ENCODE data around the gene MZT2B.
"Not testable (repeated sequence)": the region's sequence is repeated elsewhere in the genome, so short reads cannot be mapped to it uniquely, and the experiment has no call there.

Gene MZT2B, protein sequence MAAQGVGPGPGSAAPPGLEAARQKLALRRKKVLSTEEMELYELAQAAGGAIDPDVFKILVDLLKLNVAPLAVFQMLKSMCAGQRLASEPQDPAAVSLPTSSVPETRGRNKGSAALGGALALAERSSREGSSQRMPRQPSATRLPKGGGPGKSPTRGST

DNA sequence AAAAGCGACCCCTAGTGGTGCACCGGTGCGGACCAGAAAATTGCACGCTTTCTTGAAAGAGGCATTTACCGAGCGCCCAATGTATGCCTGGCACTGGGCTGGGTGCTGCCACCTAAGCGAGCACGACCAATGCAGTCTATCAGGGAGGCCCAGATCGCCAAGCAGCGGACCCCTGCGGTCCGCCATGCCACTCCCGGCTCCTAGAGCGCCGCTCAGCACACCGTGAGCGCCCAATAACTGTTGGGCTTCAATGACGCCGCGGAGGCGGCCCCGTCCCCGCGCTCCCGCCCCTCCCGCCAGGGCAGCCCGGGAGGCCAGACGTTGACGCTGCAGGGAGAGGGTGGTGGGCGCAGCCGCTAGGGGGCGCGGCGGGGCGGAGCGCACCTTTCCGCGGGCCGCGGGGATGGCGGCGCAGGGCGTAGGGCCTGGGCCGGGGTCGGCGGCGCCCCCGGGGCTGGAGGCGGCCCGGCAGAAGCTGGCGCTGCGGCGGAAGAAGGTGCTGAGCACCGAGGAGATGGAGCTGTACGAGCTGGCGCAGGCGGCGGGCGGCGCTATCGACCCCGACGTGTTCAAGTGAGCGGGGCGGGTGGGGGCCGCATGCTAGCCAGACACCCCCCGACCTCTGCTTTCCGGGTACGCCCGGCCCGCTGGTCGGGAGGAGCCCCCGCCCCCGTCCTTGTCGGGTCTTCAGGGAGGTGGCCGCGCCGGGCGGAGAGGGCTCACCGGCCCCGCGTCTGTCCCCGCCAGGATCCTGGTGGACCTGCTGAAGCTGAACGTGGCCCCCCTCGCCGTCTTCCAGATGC lies at the start of gene MZT2B:
MZT2B (plus strand) TSS at position 383 of the 803 bp plus-strand sequence; CDS start at position 404, 21 bp downstream.
- DNase-seq, result peak; percentile 71 to 87 (median 81)

GRCh38 chr2:130135692-130136541 lies 46.1 kb upstream of the MZT2B start:
- no peak for DNase-seq

DNA sequence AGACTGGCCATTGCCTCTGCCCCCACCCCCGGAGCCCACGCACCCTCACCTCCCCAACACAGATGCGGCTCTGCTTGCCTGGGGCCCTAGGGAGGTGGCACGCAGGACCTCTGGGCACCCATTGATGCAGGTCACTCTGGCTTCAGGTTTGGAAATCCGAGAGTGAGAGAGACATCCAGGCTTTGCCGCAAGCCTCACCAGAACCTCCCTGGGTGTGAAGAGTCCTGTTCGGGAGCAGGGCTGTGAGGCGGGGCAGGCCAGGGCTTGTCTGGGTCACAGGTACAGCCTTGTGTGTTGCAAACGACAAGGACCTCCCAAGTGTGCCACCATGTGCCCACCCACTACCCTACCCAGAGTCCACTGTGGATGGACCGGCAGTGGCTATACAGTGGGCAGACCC lies 45.5 kb upstream of the MZT2B start:
- not testable (repeated sequence) for DNase-seq

GRCh38 chr2:130137118-130137517 lies 44.9 kb upstream of the MZT2B start:
- DNase-seq, result not testable (repeated sequence)

- DNase-seq, result not testable (repeated sequence)
Measured at GRCh38 chr2:130138326-130138725, 43.7 kb upstream of the MZT2B start.

- DNase-seq, result not testable (repeated sequence)
Measured at GRCh38 chr2:130138841-130139251, 43.2 kb upstream of the MZT2B start.

- not testable (repeated sequence) for DNase-seq
Measured at GRCh38 chr2:130139331-130140280, 42.5 kb upstream of the MZT2B start.

DNA sequence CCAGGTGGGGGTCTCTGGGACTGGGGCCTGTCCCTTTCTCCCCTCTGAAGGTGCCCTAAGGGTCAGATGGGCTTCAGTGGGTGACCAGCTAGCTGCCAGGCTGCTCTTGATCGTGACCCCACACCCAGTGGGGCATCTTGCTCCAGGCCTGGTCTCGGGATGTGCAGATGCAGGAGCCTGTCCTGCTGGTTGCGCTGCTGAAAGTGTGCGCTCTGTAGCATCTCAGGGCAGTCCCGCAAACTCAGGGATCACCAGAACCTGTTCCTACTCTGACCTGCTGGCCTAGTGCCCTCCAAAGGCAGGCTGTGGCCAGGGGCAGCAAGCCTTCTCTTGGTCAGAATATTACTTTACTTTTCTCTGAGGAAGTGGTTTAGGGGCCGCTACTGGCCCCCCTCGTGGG lies 41.5 kb upstream of the MZT2B start:
- not testable (repeated sequence) for DNase-seq

DNA sequence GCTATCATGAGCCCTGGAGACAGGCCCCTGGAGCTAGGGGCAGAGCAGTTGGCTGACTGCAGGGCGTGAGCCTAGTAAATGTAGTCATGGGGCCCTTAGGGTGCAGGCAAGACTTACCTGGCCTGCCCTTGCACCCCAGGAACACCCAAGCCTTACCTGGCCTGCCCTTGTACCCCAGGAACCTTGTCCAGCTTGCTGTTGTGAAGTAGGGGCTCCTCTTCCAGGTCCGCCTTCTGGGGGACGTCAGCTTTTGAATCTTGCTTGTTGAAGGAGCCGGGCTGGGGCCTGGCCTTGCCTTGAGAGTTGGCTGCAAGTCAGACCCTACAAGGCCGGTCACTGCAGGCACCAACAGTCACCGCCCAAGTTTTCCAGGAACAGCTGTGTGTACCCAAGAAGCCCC lies 41.1 kb upstream of the MZT2B start:
- not testable (repeated sequence) for DNase-seq

DNA sequence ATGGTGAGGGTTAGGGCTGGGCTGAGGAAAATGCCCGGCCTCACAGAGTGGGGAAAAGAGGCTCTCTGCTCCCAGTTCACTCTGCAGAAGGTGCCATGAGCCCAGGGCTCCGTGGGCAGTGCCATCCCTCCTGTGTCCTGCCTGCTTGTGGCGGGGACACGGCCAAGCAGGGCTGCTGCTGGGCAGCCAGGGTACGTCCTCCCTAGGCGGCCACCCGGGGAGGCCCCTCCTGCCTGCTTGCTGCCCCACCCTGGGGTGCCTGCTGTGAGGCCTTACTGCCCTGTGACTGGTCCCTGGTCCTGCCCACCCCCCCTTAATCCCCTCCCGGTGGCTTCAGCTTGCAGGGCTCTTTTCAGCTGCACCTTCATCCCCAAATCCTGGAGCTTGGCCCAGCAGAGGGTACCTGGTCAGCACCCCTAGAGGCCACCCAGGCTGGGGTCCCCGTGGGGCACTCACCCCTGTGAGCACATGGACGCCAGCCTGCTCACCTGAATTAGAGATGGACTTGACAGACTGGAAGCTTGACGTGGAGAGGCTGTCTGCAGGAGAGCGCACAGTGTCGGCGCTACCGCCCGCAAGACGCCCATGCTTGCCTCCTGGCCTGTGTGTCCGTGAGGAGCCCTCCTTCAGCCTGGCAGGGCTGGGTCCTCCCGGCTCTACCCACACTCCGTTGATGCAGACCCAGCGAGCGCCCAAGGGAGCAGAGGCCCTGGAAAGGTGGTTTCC lies 40.3 kb upstream of the MZT2B start:
- not testable (repeated sequence) for DNase-seq

GRCh38 chr2:130142396-130143265 lies 39.4 kb upstream of the MZT2B start:
- not testable (repeated sequence) for DNase-seq

DNA sequence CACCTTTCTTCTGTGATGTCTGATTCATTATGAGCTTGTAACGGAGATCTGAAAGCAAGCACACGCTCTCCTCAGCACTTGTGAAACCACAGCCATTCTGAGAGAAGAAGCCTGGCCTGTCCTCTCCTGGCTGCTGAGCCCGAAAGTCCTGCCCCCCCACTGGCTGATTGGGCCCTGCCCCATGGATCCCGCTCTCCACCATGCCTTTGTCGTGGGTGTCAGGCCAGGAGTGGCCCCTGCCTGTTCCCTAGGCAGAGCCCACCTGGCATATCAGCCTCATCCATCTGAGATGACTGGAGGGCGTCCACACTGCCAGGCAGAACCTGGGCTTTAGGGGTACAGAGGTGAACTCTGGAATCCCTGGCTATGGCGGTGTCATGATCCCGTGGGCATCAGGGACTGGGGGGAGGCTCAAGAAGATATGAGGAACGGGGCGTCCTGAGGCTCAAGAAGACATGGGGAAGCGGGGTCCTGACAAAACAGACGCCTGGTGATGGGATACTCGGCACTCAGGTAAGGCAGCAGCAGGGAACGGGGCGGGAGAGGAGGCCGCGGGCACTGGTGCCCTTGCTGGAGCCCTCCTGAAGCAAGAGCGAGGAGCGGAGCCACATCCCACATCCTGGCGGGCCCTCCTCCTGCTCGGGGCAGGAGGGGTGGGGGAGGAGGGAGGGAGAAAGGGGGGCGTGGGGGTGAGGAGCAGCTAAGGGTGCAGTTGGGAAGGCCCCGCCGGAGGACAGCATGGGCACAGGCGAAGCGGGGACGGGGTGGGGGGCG lies 38.6 kb upstream of the MZT2B start:
- DNase-seq, result not testable (repeated sequence)

- peak; percentile 13 to 23 (median 18) for DNase-seq
Measured at GRCh38 chr2:130145006-130145414, 37.1 kb upstream of the MZT2B start, which contains the start of gene CCDC74B. TSS of gene CCDC74B (minus strand) at chr2:130145112. CDS start at chr2:130144996, 116 bp downstream.

- not testable (repeated sequence) for DNase-seq
Measured at GRCh38 chr2:130148515-130148914, 33.5 kb upstream of the MZT2B start.

GRCh38 chr2:130150181-130151144 lies 31.6 kb upstream of the MZT2B start:
- DNase-seq, result no peak

- not testable (repeated sequence) for DNase-seq
Measured at GRCh38 chr2:130151145-130151512, 30.9 kb upstream of the MZT2B start.

- DNase-seq, result not testable (repeated sequence)
Measured at GRCh38 chr2:130152136-130152815, 29.8 kb upstream of the MZT2B start.
